SK-N-SH treated with all-trans-retinoic acid at 6 μM for 48 hours (cell line): ENCODE measurements around the gene BLMH.

Source experiments
- ATAC-seq: fragments of 200-7000 bp; cut with Tn5 transposase; 3 replicates; pipeline ENCODE4 v1.9.1; 2020; ENCODE audit warnings: mild to moderate bottlenecking, moderate library complexity
- ARNTL ChIP-seq: fragments of 450-650 bp; formaldehyde crosslinking; IDR thresholded peaks from 2 replicates; pipeline ENCODE4 v1.5.0; 2020; ENCODE audit warnings: low read depth, mild to moderate bottlenecking, moderate library complexity, borderline replicate concordance
- BACH2 ChIP-seq: fragments of 250-450 bp; sonication (Bioruptor Pico); IDR thresholded peaks from 2 replicates; pipeline ENCODE4 v1.9.0; 2021; ENCODE audit warnings: mild to moderate bottlenecking, borderline replicate concordance
- CREB5 ChIP-seq: fragments of 250-450 bp; sonication (Bioruptor Pico); IDR thresholded peaks from 2 replicates; pipeline ENCODE4 v1.5.1; 2020; ENCODE audit warnings: low read depth, mild to moderate bottlenecking, moderate library complexity
- CSDC2 ChIP-seq: fragments of 250-450 bp; sonication (Bioruptor Pico); IDR thresholded peaks from 2 replicates; pipeline ENCODE4 v1.5.0; 2020; ENCODE audit warnings: mild to moderate bottlenecking, moderate library complexity
- ESRRG ChIP-seq: fragments of 250-450 bp; sonication (Bioruptor Pico); IDR thresholded peaks from 2 replicates; pipeline ENCODE4 v1.6.1; 2021; ENCODE audit warnings: mild to moderate bottlenecking
- GLIS3 ChIP-seq: fragments of 250-450 bp; sonication (Bioruptor Pico); IDR thresholded peaks from 2 replicates; pipeline ENCODE4 v1.5.0; 2020; ENCODE audit warnings: mild to moderate bottlenecking, moderate library complexity
- ISL1 ChIP-seq: fragments of 250-450 bp; sonication (Bioruptor Pico); IDR thresholded peaks from 2 replicates; pipeline ENCODE4 v2.1.2; 2022; ENCODE audit warnings: mild to moderate bottlenecking, moderate library complexity
- OSR1 ChIP-seq: fragments of 250-450 bp; sonication (Bioruptor Pico); IDR thresholded peaks from 2 replicates; pipeline ENCODE4 v1.8.0; 2022; ENCODE audit warnings: moderate library complexity, mild to moderate bottlenecking, inconsistent platforms
- POU6F1 ChIP-seq: fragments of 250-450 bp; sonication (Bioruptor Pico); IDR thresholded peaks from 2 replicates; pipeline ENCODE4 v1.8.0; 2021; ENCODE audit warnings: low read depth, mild to moderate bottlenecking, moderate library complexity, borderline replicate concordance
- PPARA ChIP-seq: fragments of 250-450 bp; sonication (Bioruptor Pico); IDR thresholded peaks from 2 replicates; pipeline ENCODE4 v1.5.0; 2020; ENCODE audit warnings: mild to moderate bottlenecking, borderline replicate concordance
- SNAI2 ChIP-seq: fragments of 250-450 bp; sonication (Bioruptor Pico); IDR thresholded peaks from 2 replicates; pipeline ENCODE4 v1.5.0; 2020; ENCODE audit warnings: mild to moderate bottlenecking, moderate library complexity
- TCF4 ChIP-seq: fragments of 250-450 bp; sonication (Bioruptor Pico); IDR thresholded peaks from 2 replicates; pipeline ENCODE4 v1.8.0; 2021; ENCODE audit warnings: mild to moderate bottlenecking, moderate library complexity, borderline replicate concordance
- TOX ChIP-seq: fragments of 250-450 bp; sonication (Bioruptor Pico); IDR thresholded peaks from 2 replicates; pipeline ENCODE4 v1.8.0; 2021; ENCODE audit warnings: mild to moderate bottlenecking, moderate library complexity, borderline replicate concordance
- TSHZ2 ChIP-seq: fragments of 250-450 bp; sonication (Bioruptor Pico); IDR thresholded peaks from 2 replicates; pipeline ENCODE4 v1.5.0; 2020; ENCODE audit warnings: mild to moderate bottlenecking, moderate library complexity
- ZC3H10 ChIP-seq: fragments of 250-450 bp; sonication (Bioruptor Pico); IDR thresholded peaks from 2 replicates; pipeline ENCODE4 v1.5.1; 2021; ENCODE audit warnings: mild to moderate bottlenecking, moderate library complexity
- ZFP3 ChIP-seq: fragments of 250-450 bp; sonication (Bioruptor Pico); IDR thresholded peaks from 2 replicates; pipeline ENCODE4 v1.5.0; 2020; ENCODE audit warnings: mild to moderate bottlenecking, moderate library complexity
- ZFP30 ChIP-seq: fragments of 450-650 bp; formaldehyde crosslinking; IDR thresholded peaks from 2 replicates; pipeline ENCODE4 v1.5.0; 2022; ENCODE audit warnings: mild to moderate bottlenecking, moderate library complexity
- ZNF70 ChIP-seq: fragments of 450-650 bp; formaldehyde crosslinking; IDR thresholded peaks from 2 replicates; pipeline ENCODE4 v1.5.0; 2020; ENCODE audit warnings: mild to moderate bottlenecking, moderate library complexity
- ZNF8 ChIP-seq: fragments of 450-650 bp; formaldehyde crosslinking; IDR thresholded peaks from 2 replicates; pipeline ENCODE4 v1.5.0; 2020; ENCODE audit warnings: mild to moderate bottlenecking, moderate library complexity
- TF ChIP-seq, protein P1 (sequence below): fragments of 250-450 bp; sonication (Bioruptor Pico); IDR thresholded peaks from 2 replicates; pipeline ENCODE4 v1.5.1; 2021; ENCODE audit warnings: mild to moderate bottlenecking, moderate library complexity
- TF ChIP-seq, protein P2 (sequence below): fragments of 250-450 bp; sonication (Bioruptor Pico); IDR thresholded peaks from 2 replicates; pipeline ENCODE4 v1.8.0; 2020; ENCODE audit warnings: mild to moderate bottlenecking, moderate library complexity, borderline replicate concordance

Gene BLMH

GRCh38 chr17:30225112-30225511 is 66.6 kb downstream of the BLMH start:
- no peak for ATAC-seq
- TF ChIP-seq OSR1 (CRISPR knock-in tag) = no peak
- TF ChIP-seq, protein P1, sequence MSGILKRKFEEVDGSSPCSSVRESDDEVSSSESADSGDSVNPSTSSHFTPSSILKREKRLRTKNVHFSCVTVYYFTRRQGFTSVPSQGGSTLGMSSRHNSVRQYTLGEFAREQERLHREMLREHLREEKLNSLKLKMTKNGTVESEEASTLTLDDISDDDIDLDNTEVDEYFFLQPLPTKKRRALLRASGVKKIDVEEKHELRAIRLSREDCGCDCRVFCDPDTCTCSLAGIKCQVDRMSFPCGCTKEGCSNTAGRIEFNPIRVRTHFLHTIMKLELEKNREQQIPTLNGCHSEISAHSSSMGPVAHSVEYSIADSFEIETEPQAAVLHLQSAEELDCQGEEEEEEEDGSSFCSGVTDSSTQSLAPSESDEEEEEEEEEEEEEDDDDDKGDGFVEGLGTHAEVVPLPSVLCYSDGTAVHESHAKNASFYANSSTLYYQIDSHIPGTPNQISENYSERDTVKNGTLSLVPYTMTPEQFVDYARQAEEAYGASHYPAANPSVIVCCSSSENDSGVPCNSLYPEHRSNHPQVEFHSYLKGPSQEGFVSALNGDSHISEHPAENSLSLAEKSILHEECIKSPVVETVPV (CRISPR knock-in tag) = no peak
- TF ChIP-seq TOX = no peak
- TF ChIP-seq CSDC2 (CRISPR knock-in tag) = no peak
- no peak for TF ChIP-seq ZC3H10 (CRISPR knock-in tag)
- TF ChIP-seq, protein P2, sequence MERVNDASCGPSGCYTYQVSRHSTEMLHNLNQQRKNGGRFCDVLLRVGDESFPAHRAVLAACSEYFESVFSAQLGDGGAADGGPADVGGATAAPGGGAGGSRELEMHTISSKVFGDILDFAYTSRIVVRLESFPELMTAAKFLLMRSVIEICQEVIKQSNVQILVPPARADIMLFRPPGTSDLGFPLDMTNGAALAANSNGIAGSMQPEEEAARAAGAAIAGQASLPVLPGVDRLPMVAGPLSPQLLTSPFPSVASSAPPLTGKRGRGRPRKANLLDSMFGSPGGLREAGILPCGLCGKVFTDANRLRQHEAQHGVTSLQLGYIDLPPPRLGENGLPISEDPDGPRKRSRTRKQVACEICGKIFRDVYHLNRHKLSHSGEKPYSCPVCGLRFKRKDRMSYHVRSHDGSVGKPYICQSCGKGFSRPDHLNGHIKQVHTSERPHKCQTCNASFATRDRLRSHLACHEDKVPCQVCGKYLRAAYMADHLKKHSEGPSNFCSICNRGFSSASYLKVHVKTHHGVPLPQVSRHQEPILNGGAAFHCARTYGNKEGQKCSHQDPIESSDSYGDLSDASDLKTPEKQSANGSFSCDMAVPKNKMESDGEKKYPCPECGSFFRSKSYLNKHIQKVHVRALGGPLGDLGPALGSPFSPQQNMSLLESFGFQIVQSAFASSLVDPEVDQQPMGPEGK (CRISPR knock-in tag) = no peak
- no peak for TF ChIP-seq SNAI2
- no peak for TF ChIP-seq POU6F1 (CRISPR knock-in tag)
- TF ChIP-seq ZFP30 (CRISPR knock-in tag) = no peak
- TF ChIP-seq CREB5 = no peak
- TF ChIP-seq ZNF70 = no peak
- TF ChIP-seq TSHZ2 (CRISPR knock-in tag) = no peak
- TF ChIP-seq GLIS3 (CRISPR knock-in tag) = no peak
- TF ChIP-seq ISL1 (CRISPR knock-in tag) = no peak
- no peak for TF ChIP-seq ZFP3 (CRISPR knock-in tag)
- no peak for TF ChIP-seq PPARA
- no peak for TF ChIP-seq ESRRG (CRISPR knock-in tag)
- no peak for TF ChIP-seq BACH2
- TF ChIP-seq ZNF8 (CRISPR knock-in tag) = no peak

- TF ChIP-seq TCF4 (no peak), ARNTL (CRISPR knock-in tag) (no peak), ZFP3 (CRISPR knock-in tag) (no peak)
- no peak for ATAC-seq
These were observed 67.3 kb downstream of the BLMH start for GRCh38 chr17:30224419-30224960.

- TF ChIP-seq ZNF70 = no peak
- no peak for ATAC-seq
These were observed 69.0 kb downstream of the BLMH start for GRCh38 chr17:30222721-30223175.

GRCh38 chr17:30222251-30222650 is 69.5 kb downstream of the BLMH start:
- ATAC-seq = no peak
- TF ChIP-seq, protein P1 (CRISPR knock-in tag) = no peak
- TF ChIP-seq TOX (no peak), ZC3H10 (CRISPR knock-in tag) (no peak), TCF4 (no peak), TSHZ2 (CRISPR knock-in tag) (no peak), CSDC2 (CRISPR knock-in tag) (no peak), ZNF70 (no peak), BACH2 (no peak), ZFP30 (CRISPR knock-in tag) (no peak)
